ENCODE measurements around the gene CCDC88C. TPM values are rescaled to one million over a fixed set of nuclear protein-coding genes. Genes with fewer than 3 reads are reported as not detected.

CCDC88C gene
- total RNA-seq, 1 experiment from 2014 or later: 29.8 TPM

GRCh38 chr14:91313852-91314251, 103.8 kb downstream of the CCDC88C start:
- H3K4me1 ChIP-seq: no peaks in the 10 kb centered on the region
- ChIA-PET POLR2A (no interaction called here), CTCF (interaction anchor here (1.3 kb wide), 1 partner anchor 10 kb away, joined by 4 read pairs; no protein-coding TSS in a partner anchor)
- H3K9me3 Mint-ChIP-seq (ENCODE audit: unreplicated experiment): no peaks in the 10 kb centered on the region
- H3K27me3 ChIP-seq (replicated peaks; ENCODE audit: control insufficient read depth, insufficient read depth, low read length): no peaks in the 10 kb centered on the region
- DNase-seq: no peak
- peaks cover 11% of the 10 kb centered on the region for H3K36me3 Mint-ChIP-seq (ENCODE audit: insufficient read depth, unreplicated experiment)
- H3K36me3 ChIP-seq (ENCODE audit: control insufficient read depth, insufficient read depth, low read length): no peaks in the 10 kb centered on the region
- H3K27ac Mint-ChIP-seq (ENCODE audit: unreplicated experiment): no peak overlapping the region
- BruUV-seq (replicated peaks): no TSS peak
- intact Hi-C loops (cut with micrococcal nuclease; ENCODE audit: unreplicated experiment): no loop called here
- H3K27me3 Mint-ChIP-seq (ENCODE audit: insufficient read depth, unreplicated experiment): no peaks in the 10 kb centered on the region
- no peaks in the 10 kb centered on the region for H3K9me3 ChIP-seq
- no peaks in the 10 kb centered on the region for H3K4me1 Mint-ChIP-seq (ENCODE audit: low read depth, unreplicated experiment)
- no peak overlapping the region for H3K4me3 Mint-ChIP-seq (ENCODE audit: unreplicated experiment)
- H3K4me3 ChIP-seq (ENCODE audit: low read depth, low read length): no peak overlapping the region
- no peak for TF ChIP-seq CTCF (IDR thresholded peaks at IDR 0.05; ENCODE audit: insufficient read depth in 1 of 2, low read depth in 1 of 2, low read length in 1 of 2, severe bottlenecking in 1 of 2, unreplicated experiment in 1 of 2)

GRCh38 chr14:91313154-91313850, 104.3 kb downstream of the CCDC88C start:
- no peaks in the 10 kb centered on the region for H3K4me1 ChIP-seq
- no peak overlapping the region for H3K4me3 ChIP-seq (ENCODE audit: low read depth, low read length)
- no peaks in the 10 kb centered on the region for H3K27me3 ChIP-seq (replicated peaks; ENCODE audit: control insufficient read depth, insufficient read depth, low read length)
- POLR2A ChIA-PET: no interaction called here
- Mint-ChIP-seq H3K9me3 (ENCODE audit: unreplicated experiment) (no peaks in the 10 kb centered on the region), H3K4me1 (ENCODE audit: low read depth, unreplicated experiment) (no peaks in the 10 kb centered on the region), H3K4me3 (ENCODE audit: unreplicated experiment) (no peak overlapping the region), H3K36me3 (ENCODE audit: insufficient read depth, unreplicated experiment) (peaks cover 11% of the 10 kb centered on the region), H3K27ac (ENCODE audit: unreplicated experiment) (no peak overlapping the region), H3K27me3 (ENCODE audit: insufficient read depth, unreplicated experiment) (no peaks in the 10 kb centered on the region)
- TF ChIP-seq CTCF (IDR thresholded peaks at IDR 0.05; ENCODE audit: insufficient read depth in 1 of 2, low read depth in 1 of 2, low read length in 1 of 2, severe bottlenecking in 1 of 2, unreplicated experiment in 1 of 2): no peak
- TSS peak; percentile 35 for BruUV-seq (replicated peaks)
- DNase-seq: no peak
- CTCF ChIA-PET: interaction anchor here (1.3 kb wide), 1 partner anchor 10 kb away, joined by 4 read pairs; no protein-coding TSS in a partner anchor
- no peaks in the 10 kb centered on the region for H3K9me3 ChIP-seq
- intact Hi-C loops (cut with micrococcal nuclease; ENCODE audit: unreplicated experiment): no loop called here
- H3K36me3 ChIP-seq (ENCODE audit: control insufficient read depth, insufficient read depth, low read length): no peaks in the 10 kb centered on the region

- no peak for DNase-seq
- TF ChIP-seq CTCF (IDR thresholded peaks at IDR 0.05; ENCODE audit: insufficient read depth in 1 of 2, low read depth in 1 of 2, low read length in 1 of 2, severe bottlenecking in 1 of 2, unreplicated experiment in 1 of 2): no peak
- Histone ChIP-seq H3K36me3 (ENCODE audit: control insufficient read depth, insufficient read depth, low read length) (peaks cover 3% of the 10 kb centered on the region), H3K9me3 (no peaks in the 10 kb centered on the region), H3K27me3 (replicated peaks; ENCODE audit: control insufficient read depth, insufficient read depth, low read length) (no peaks in the 10 kb centered on the region), H3K4me3 (ENCODE audit: low read depth, low read length) (no peak overlapping the region), H3K4me1 (no peaks in the 10 kb centered on the region)
- H3K27me3 Mint-ChIP-seq (ENCODE audit: insufficient read depth, unreplicated experiment): no peaks in the 10 kb centered on the region
- BruUV-seq (replicated peaks): no TSS peak
- H3K27ac Mint-ChIP-seq (ENCODE audit: unreplicated experiment): no peak overlapping the region
- intact Hi-C loops (cut with micrococcal nuclease; ENCODE audit: unreplicated experiment): no loop called here
- no peaks in the 10 kb centered on the region for H3K9me3 Mint-ChIP-seq (ENCODE audit: unreplicated experiment)
- POLR2A ChIA-PET: no interaction called here
- H3K4me1 Mint-ChIP-seq (ENCODE audit: low read depth, unreplicated experiment): no peaks in the 10 kb centered on the region
- peaks cover 23% of the 10 kb centered on the region for H3K36me3 Mint-ChIP-seq (ENCODE audit: insufficient read depth, unreplicated experiment)
- no peak overlapping the region for H3K4me3 Mint-ChIP-seq (ENCODE audit: unreplicated experiment)
- CTCF ChIA-PET: no interaction called here
Observed at GRCh38 chr14:91311284-91311662, 106.3 kb downstream of the CCDC88C start.
